GM12872 (cell line): ENCODE data around the gene CARTPT.

Experiments
- CTCF ChIP-seq: IDR thresholded peaks from 3 replicates; pipeline ENCODE4 v1.5.1; 2011; ENCODE audit warnings: low read depth, mild to moderate bottlenecking, low read length, moderate library complexity; ENCODE audit not compliant: insufficient read depth

Gene CARTPT

GRCh38 chr5:71719063-71719964 is at the start of gene CARTPT:
Gene CARTPT (plus strand): TSS chr5:71719275. CDS start chr5:71719294, 19 bp downstream.
- TF ChIP-seq CTCF = no peak

GRCh38 chr5:71677977-71678376 is 41.1 kb upstream of the CARTPT start:
- TF ChIP-seq CTCF = no peak

DNA sequence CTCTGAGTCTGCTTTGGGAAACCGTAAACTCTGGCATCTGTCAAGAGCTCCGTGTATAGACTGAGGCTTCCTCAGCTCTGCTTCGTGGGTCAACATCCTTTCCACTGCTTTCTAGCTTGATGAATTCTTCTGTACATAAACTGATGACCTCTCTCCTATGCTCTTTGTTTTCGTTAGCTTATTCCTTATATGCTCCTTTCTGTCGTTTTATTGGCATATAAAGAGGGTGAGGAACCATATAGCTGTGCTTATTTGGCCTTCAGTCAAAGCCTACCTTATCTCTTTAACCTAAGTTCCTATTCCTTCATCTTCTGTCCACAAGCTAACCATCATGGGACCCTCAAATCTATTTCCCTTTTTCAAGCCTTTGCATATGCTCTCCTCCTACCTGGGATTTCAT is 39.4 kb upstream of the CARTPT start:
- TF ChIP-seq CTCF = no peak

- no peak for TF ChIP-seq CTCF
These were observed 38.6 kb upstream of the CARTPT start for GRCh38 chr5:71680510-71680909.

GRCh38 chr5:71681296-71681695 is 37.8 kb upstream of the CARTPT start:
- TF ChIP-seq CTCF = no peak

GRCh38 chr5:71684309-71684708 is 34.8 kb upstream of the CARTPT start:
- TF ChIP-seq CTCF = no peak

- no peak for TF ChIP-seq CTCF
These were observed 25.1 kb upstream of the CARTPT start for GRCh38 chr5:71693828-71694427.
